ENCODE measurements around the gene KSR2. TPM values are rescaled to one million over a fixed set of nuclear protein-coding genes. Genes with fewer than 3 reads are reported as not detected.

KSR2 gene
- total and polyA plus RNA-seq, 2 of the 4 experiments (the other 2 are of a cell fraction): not detected

GRCh38 chr12:117892441-117892840 lies 76.3 kb downstream of the KSR2 start:
- Histone ChIP-seq H2AK5ac (ENCODE audit: low read depth, low read length) (no peak overlapping the region), H4K20me1 (ENCODE audit: insufficient read depth, low read length) (no peaks in the 10 kb centered on the region), H2AK9ac (replicated peaks; ENCODE audit: low read depth, low read length, poor library complexity) (no peak overlapping the region), H3K9me1 (ENCODE audit: insufficient read depth, low read length) (no peaks in the 10 kb centered on the region), H2BK120ac (ENCODE audit: low read depth, low read length) (no peak overlapping the region), H3K56ac (ENCODE audit: extremely low read depth, insufficient read depth, low read length) (no peak overlapping the region), H4K5ac (ENCODE audit: low read depth, low read length) (no peak overlapping the region), H3K27me3 (ENCODE audit: control insufficient read depth, insufficient read depth, low read length) (no peaks in the 10 kb centered on the region), H3K4me1 (ENCODE audit: control insufficient read depth, insufficient read depth, low read length) (no peaks in the 10 kb centered on the region), H2AFZ (replicated peaks; ENCODE audit: low read length, poor library complexity) (no peak overlapping the region), H3K23ac (ENCODE audit: low read depth, low read length) (no peak overlapping the region), H3K27ac (ENCODE audit: insufficient read depth, low read length) (no peak overlapping the region), H4K8ac (ENCODE audit: low read depth in 2 of 2, low read length in 2 of 2) (no peak overlapping the region), H3K9me3 (ENCODE audit: control insufficient read depth, insufficient read depth, low read length) (peaks cover 4% of the 10 kb centered on the region), H2BK20ac (ENCODE audit: low read depth, low read length) (no peak overlapping the region), H3K4ac (ENCODE audit: low read depth, low read length) (no peak overlapping the region), H3K18ac (ENCODE audit: low read depth, low read length) (no peak overlapping the region), H3K36me3 (ENCODE audit: control insufficient read depth, insufficient read depth, low read length) (no peaks in the 10 kb centered on the region), H2BK5ac (ENCODE audit: low read depth, low read length, poor library complexity, severe bottlenecking) (no peak overlapping the region), H2BK15ac (ENCODE audit: low read depth, low read length) (no peak overlapping the region), H3K4me3 (ENCODE audit: insufficient read depth, low read depth, low read length) (no peak overlapping the region), H3K9ac (ENCODE audit: low read depth, low read length) (no peak overlapping the region), H3K79me1 (ENCODE audit: low read depth in 1 of 2, low read length in 2 of 2) (no peaks in the 10 kb centered on the region), H3K4me2 (ENCODE audit: low read depth, low read length) (no peak overlapping the region), H4K91ac (ENCODE audit: insufficient read depth, low read depth, low read length) (no peak overlapping the region), H3K14ac (replicated peaks; ENCODE audit: low read depth, low read length) (no peak overlapping the region)
- in situ Hi-C loops (cut with MboI; ENCODE audit: low sequenced_read_pairs) (no loop called here), dilution Hi-C loops (cut with HindIII; ENCODE audit: low sequenced_read_pairs, unreplicated experiment) (no loop called here), intact Hi-C loops (cut with micrococcal nuclease) (no loop called here)
- no peak for DNase-seq
- ChIA-PET CTCF (no interaction called here), POLR2A (ENCODE audit: unreplicated experiment) (no interaction called here)
- no TSS peak for BruUV-seq (replicated peaks)
- ATAC-seq (ENCODE audit: low read depth): no peak
- TF ChIP-seq POLR2A (IDR thresholded peaks at IDR 0.05; ENCODE audit: low read depth, low read length) (no peak), BHLHE40 (IDR thresholded peaks at IDR 0.05; ENCODE audit: low read depth, low read length) (no peak), USF2 (IDR thresholded peaks at IDR 0.05; ENCODE audit: low read depth, low read length) (no peak), NFE2L2 (IDR thresholded peaks at IDR 0.05; ENCODE audit: low read depth, low read length) (no peak), FOS (IDR thresholded peaks at IDR 0.05; ENCODE audit: low read depth, low read length) (no peak), CEBPB (IDR thresholded peaks at IDR 0.05; ENCODE audit: low read depth, low read length) (no peak), RAD21 (IDR thresholded peaks at IDR 0.05; ENCODE audit: low read length) (no peak), CHD1 (IDR thresholded peaks at IDR 0.05; ENCODE audit: low read depth, low read length) (no peak), MXI1 (IDR thresholded peaks at IDR 0.05; ENCODE audit: borderline replicate concordance, low read depth, low read length) (no peak), RCOR1 (IDR thresholded peaks at IDR 0.05; ENCODE audit: insufficient replicate concordance, low read length) (no peak), RFX5 (IDR thresholded peaks at IDR 0.05; ENCODE audit: low read depth, low read length) (no peak), MAFK (IDR thresholded peaks at IDR 0.05; ENCODE audit: low read depth, low read length) (no peak), MAZ (IDR thresholded peaks at IDR 0.05; ENCODE audit: borderline replicate concordance, low read depth, low read length) (no peak), SMC3 (IDR thresholded peaks at IDR 0.05; ENCODE audit: low read depth, low read length) (no peak)
- TF ChIP-seq, protein P1, sequence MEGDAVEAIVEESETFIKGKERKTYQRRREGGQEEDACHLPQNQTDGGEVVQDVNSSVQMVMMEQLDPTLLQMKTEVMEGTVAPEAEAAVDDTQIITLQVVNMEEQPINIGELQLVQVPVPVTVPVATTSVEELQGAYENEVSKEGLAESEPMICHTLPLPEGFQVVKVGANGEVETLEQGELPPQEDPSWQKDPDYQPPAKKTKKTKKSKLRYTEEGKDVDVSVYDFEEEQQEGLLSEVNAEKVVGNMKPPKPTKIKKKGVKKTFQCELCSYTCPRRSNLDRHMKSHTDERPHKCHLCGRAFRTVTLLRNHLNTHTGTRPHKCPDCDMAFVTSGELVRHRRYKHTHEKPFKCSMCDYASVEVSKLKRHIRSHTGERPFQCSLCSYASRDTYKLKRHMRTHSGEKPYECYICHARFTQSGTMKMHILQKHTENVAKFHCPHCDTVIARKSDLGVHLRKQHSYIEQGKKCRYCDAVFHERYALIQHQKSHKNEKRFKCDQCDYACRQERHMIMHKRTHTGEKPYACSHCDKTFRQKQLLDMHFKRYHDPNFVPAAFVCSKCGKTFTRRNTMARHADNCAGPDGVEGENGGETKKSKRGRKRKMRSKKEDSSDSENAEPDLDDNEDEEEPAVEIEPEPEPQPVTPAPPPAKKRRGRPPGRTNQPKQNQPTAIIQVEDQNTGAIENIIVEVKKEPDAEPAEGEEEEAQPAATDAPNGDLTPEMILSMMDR (conservative IDR thresholded peaks at IDR 0.05; ENCODE audit: low read depth, low read length): no peak
- TF ChIP-seq, protein P2, sequence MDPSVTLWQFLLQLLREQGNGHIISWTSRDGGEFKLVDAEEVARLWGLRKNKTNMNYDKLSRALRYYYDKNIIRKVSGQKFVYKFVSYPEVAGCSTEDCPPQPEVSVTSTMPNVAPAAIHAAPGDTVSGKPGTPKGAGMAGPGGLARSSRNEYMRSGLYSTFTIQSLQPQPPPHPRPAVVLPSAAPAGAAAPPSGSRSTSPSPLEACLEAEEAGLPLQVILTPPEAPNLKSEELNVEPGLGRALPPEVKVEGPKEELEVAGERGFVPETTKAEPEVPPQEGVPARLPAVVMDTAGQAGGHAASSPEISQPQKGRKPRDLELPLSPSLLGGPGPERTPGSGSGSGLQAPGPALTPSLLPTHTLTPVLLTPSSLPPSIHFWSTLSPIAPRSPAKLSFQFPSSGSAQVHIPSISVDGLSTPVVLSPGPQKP (IDR thresholded peaks at IDR 0.05; ENCODE audit: borderline replicate concordance, low read depth, low read length): no peak

Data from IMR-90 (cell line).